Activated CD4-positive, alpha-beta T cell treated with anti-CD3 and anti-CD28 coated beads, Interleukin-2, Interleukin-4, amounts not matched to agents 100 ng/mL and 50 ng/mL, durations not matched to agents 16 hours and 8 hours (primary cell): ENCODE results near the gene PMAIP1.
"Not testable (repeated sequence)": the region's sequence is repeated elsewhere in the genome, so short reads cannot be mapped to it uniquely, and the experiment has no call there.

Experiments used
- DNase-seq: peaks from one replicate; pipeline ENCODE4 v3.0.0-alpha.2; 2020; ENCODE audit warnings: low spot score

The PMAIP1 gene

GRCh38 chr18:59885579-59886163, 14.1 kb upstream of the PMAIP1 start:
- DNase-seq = peak; percentile 79

GRCh38 chr18:59886399-59886798, 13.4 kb upstream of the PMAIP1 start:
- DNase-seq = not testable (repeated sequence)

- DNase-seq = no peak
These were observed 7.7 kb upstream of the PMAIP1 start for GRCh38 chr18:59892123-59892522.

GRCh38 chr18:59893971-59894370, 5.8 kb upstream of the PMAIP1 start:
- DNase-seq = no peak

GRCh38 chr18:59897321-59897954, 2.4 kb upstream of the PMAIP1 start:
- DNase-seq = no peak

GRCh38 chr18:59898093-59898492, 1.7 kb upstream of the PMAIP1 start:
- DNase-seq = no peak

GRCh38 chr18:59898609-59899297, 1.0 kb upstream of the PMAIP1 start:
- no peak for DNase-seq

- DNase-seq = peak; percentile 80
These were observed 679 bp downstream of the PMAIP1 start for GRCh38 chr18:59900222-59901128.

GRCh38 chr18:59902131-59902992, 2.6 kb downstream of the PMAIP1 start:
- peak; percentile 54 for DNase-seq

GRCh38 chr18:59902993-59903610, 3.3 kb downstream of the PMAIP1 start:
- DNase-seq = no peak

- DNase-seq = no peak
These were observed 4.3 kb downstream of the PMAIP1 start for GRCh38 chr18:59904011-59904601.

GRCh38 chr18:59905686-59906091, 5.9 kb downstream of the PMAIP1 start:
- DNase-seq = no peak

- DNase-seq = no peak
These were observed 6.4 kb downstream of the PMAIP1 start for GRCh38 chr18:59906203-59906602.

GRCh38 chr18:59907172-59907571, 7.4 kb downstream of the PMAIP1 start:
- DNase-seq = peak; percentile 56

- DNase-seq = no peak
These were observed 7.9 kb downstream of the PMAIP1 start for GRCh38 chr18:59907660-59908059.

- DNase-seq = no peak
These were observed 9.0 kb downstream of the PMAIP1 start for GRCh38 chr18:59908799-59909198.

GRCh38 chr18:59909289-59910036, 9.7 kb downstream of the PMAIP1 start:
- no peak for DNase-seq

GRCh38 chr18:59910967-59911366, 11.2 kb downstream of the PMAIP1 start:
- no peak for DNase-seq

GRCh38 chr18:59911600-59911999, 11.8 kb downstream of the PMAIP1 start:
- no peak for DNase-seq
